GM12874 (cell line): Measurements from ENCODE around the gene ASCL2.
A peak's percentile ranks its signal among the peaks of the same experiment; 100 is the strongest.

Experiments
- TF ChIP-seq, protein P1 (sequence below): IDR thresholded peaks from 2 replicates; pipeline ENCODE4 v1.5.1; 2011; ENCODE audit warnings: low read depth, mild to moderate bottlenecking, control low read depth, low read length, moderate library complexity; ENCODE audit not compliant: insufficient read depth

The ASCL2 gene

GRCh38 chr11:2302306-2302895, 32.0 kb upstream of the ASCL2 start:
- TF ChIP-seq, protein P1, sequence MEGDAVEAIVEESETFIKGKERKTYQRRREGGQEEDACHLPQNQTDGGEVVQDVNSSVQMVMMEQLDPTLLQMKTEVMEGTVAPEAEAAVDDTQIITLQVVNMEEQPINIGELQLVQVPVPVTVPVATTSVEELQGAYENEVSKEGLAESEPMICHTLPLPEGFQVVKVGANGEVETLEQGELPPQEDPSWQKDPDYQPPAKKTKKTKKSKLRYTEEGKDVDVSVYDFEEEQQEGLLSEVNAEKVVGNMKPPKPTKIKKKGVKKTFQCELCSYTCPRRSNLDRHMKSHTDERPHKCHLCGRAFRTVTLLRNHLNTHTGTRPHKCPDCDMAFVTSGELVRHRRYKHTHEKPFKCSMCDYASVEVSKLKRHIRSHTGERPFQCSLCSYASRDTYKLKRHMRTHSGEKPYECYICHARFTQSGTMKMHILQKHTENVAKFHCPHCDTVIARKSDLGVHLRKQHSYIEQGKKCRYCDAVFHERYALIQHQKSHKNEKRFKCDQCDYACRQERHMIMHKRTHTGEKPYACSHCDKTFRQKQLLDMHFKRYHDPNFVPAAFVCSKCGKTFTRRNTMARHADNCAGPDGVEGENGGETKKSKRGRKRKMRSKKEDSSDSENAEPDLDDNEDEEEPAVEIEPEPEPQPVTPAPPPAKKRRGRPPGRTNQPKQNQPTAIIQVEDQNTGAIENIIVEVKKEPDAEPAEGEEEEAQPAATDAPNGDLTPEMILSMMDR: no peak

- TF ChIP-seq, protein P1: no peak
Observed at GRCh38 chr11:2301631-2302305, 31.4 kb upstream of the ASCL2 start, which contains the start of the genes C11orf21 and TSPAN32. C11orf21 (minus strand) TSS chr11:2301918; CDS start chr11:2301808, 110 bp downstream. TSPAN32 (plus strand) TSS chr11:2302013; CDS start chr11:2302150, 137 bp downstream.

DNA sequence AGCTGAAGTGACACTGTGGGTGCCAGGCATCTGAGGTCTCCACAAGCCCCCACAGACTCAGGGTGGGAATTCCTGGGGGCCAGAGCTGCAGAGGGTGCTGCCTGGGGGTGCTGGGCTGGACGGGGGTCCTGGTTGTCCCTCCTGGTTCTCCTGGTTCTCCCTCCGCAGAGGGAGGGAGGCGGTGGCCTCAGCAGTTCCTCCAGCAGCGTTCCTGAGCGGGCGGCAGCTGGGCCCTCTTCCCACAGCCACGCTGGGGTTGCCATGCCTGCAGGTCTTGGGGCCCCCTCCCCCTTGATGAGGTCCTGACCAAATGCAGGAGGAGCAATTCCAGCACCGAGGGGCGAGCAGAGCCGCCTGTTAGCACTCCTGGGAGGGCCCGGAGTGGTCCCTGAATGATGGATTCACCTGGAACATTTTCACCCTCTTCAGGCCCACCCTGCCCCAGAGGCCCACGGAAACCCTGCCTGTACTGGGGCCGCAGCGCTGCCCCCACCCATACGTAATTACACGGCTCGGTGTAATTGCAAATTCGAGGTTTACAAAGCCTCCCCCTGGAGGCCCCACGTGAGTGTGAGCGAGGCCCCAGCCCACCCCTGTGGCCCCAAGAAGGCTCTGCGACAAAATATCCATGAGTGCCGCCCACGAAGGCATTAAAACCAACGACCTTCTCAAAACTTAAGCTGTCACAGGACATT, 30.7 kb upstream of the ASCL2 start:
- TF ChIP-seq, protein P1: no peak

- TF ChIP-seq, protein P1: no peak
Observed at GRCh38 chr11:2300290-2300935, 30.0 kb upstream of the ASCL2 start.

- TF ChIP-seq, protein P1: no peak
Observed at GRCh38 chr11:2299773-2300172, 29.4 kb upstream of the ASCL2 start.

DNA sequence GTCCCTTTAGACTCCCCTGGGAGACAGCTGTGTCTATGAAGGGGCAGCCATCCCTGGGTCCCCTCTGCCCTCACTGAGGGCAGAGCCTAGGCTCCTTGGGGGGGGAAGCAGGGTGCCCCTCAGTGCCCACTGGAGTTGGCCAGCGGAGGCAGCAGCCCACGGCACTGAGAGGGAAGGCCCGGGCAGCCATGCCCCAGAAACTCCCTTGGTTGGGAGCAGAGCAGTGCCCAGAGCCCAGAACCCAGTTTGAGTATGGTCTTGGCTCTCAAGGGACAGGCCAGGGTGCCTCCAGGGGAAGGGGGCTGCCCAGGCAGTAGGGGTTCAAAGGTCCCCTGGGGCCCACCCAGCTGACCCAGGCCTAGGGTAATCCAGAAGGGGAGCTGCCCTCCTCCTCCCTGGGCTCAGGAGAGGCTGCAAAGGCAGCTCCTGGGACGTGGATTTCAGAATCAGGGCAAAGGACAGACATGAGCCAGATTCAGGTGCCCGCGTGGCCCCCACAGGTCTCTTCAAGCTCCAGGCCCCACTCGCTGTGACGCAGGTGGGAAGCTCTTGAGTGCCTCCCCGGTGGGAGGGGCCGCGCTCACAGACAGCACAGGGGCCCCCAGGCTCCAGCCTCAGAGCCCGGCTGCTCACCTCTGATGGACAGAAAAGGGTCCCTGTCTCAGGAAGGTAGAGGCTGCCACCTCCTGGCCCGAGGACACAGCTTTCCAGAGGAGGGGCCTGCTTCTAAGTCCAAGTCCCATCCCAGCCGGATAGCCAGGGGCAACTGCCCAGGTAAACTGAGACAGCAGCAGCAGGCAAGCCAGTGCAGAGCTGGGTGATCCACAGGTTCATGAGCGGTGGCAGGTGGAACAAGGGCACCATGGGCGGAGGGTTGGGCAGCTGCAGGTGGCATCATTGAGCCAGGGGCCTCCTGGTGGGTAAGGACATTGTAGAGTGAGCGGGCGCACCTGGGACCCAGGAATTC, 28.7 kb upstream of the ASCL2 start:
- TF ChIP-seq, protein P1: 0 out of 2 replicates have a peak, but pooled peaks have one; percentile 10
